CD4-positive, alpha-beta T cell treated with Interleukin-17A for 4 hours (primary cell): ENCODE measurements around the gene CPLANE2.

Experiments used
- DNase-seq: peaks from one replicate; pipeline ENCODE4 v3.0.0-alpha.2; 2020; ENCODE audit warnings: mixed read lengths

The CPLANE2 gene

DNA sequence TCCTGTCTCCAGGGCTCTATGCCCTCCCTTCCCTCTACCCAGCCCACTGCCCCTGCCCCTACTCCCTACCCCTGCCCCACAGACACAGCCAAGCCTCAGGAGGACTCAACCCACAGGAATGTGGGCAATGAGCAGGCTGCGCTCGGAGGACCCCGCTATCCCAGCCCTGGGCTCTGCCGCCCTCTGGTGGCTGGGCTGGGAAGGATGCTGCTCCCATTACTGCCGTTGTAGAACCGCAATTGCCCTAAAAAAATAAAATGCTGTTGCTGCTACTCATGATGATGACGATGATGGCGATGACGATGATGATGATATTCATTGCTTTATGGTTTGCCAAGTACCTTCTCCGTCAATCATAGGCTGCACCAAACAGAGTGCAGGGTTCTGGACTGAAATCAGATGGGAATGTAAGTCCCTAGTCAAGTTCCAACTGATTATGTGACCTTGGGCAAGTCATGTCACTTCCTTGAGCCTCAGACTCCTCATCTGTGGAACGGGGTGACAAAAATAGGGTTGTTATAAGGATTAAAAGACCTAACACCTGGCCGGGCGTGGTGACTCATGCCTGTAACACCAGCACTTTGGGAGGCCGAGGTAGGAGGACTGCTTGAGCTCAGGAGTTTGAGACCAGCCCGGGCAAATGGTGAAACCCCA is 49.1 kb downstream of the CPLANE2 start:
- DNase-seq = peak; percentile 85

DNA sequence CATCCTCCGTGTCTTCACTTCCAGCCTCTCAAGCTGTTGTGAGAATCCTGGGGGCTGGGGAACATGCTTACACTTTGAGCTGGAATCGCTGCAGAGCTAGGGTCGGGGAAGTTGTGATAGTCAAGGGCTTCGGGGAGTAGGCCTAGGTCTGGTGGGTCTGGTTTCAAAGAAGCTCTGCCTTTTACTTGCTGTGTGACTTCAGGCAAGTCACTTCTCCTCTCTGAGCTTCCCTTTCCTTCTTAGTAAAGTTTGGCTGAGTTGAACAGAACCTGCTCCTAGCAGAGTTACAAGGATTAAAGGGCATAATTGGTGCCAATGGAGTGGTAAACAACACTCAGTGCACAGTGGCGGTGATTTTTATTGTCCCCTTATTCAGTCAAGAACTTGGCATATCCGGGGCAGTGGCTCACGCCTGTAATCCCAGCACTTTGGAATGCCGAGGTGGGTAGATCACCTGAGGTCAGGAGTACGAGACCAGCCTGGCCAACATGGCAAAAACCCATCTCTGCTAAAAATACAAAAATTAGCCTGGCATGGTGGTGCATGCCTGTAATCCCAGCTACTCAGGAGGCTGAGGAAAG is 50.2 kb downstream of the CPLANE2 start:
- no peak for DNase-seq

- DNase-seq = no peak
Measured at GRCh38 chr1:16184557-16185303, 52.3 kb downstream of the CPLANE2 start.

DNA sequence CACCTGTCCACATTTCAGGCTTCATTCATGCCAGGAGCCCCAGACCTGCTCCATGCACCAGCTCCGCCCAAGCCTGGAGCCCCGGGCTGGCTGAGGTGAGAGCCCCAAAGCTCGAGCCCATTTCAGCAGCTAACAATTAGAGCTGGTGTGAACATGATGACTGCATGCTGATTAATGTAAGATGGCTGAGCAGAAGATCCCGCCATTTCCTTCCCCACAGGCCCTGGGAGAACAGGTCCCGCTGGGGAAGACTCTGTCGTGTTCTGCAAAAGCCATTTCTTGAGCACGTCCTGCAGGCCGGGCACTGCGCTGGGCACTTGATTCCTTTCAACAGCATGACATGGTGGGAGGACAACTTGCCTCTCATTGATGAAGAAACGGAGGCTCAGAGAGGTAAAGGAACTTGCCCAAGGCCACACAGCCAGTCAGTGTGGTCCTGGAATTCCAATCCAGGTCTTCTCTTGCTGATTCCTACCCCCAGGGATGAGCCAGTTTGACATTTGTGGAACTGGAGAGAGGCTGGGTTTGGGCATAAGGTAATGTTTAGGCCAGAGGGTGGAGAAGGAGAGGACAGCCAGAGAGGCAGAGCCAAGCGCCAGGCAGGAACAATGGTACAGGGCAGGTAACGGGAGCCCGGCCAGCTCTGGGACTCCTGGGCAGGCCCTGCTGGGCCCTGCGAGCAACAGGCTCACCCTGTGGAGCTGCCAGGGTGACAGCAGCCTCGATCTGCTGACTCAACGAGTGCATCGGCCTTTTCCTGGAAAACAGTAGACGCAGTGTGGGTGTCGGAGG is 53.0 kb downstream of the CPLANE2 start:
- no peak for DNase-seq

GRCh38 chr1:16183179-16183578 is 53.8 kb downstream of the CPLANE2 start:
- DNase-seq = no peak

DNA sequence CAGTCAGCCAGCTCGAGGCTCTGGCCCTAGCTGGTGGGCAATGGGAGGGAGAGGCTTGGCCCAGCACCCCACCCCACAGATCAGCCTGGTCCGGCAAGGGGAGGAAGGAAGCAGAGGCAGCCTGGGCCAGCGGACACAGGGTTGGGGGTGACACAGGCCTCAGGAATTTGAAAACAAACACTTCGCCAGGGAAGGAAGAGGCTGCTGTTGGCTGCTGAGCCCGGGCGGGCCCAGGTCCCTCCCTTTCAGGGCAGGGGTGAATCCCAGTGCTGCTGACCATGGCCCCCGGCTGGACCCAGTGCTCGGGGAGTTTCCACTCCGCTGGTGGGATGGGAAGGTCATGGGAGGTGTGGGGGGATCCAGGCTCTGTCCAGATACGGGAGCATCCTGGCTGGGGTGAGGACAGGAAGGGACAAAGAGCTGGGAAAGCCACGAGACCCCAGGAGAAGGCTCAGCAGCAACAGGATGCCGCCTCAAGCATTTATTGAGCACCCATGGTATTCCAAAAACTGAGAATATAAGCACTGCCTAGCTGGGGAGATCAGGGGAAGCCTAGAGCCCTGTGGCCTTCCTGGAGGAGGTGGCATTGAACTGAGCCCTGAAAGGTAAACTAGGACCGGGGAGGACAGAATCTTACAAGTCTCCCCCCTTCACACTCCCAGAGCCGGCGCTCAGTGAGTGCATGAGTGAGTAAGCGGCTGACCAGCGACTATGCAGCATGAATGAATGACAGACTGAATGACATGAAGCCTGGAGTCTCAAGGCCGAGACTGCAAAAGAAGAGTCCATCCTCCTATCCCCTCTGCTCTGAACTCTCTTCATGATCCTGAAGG is 54.9 kb downstream of the CPLANE2 start:
- no peak for DNase-seq
